Right ventricle myocardium inferior (tissue), 1 donor: ENCODE results near the gene TTLL3. TPM values are rescaled to one million over a fixed set of nuclear protein-coding genes. Genes with fewer than 3 reads are reported as not detected.
"Not testable (repeated sequence)": the region's sequence is repeated elsewhere in the genome, so short reads cannot be mapped to it uniquely, and the experiment has no call there.

Experiments
- ATAC-seq: fragments of 200-7000 bp; cut with Tn5 transposase; one replicate; pipeline ENCODE4 v1.9.1; 2020; ENCODE audit warnings: mild to moderate bottlenecking, moderate library complexity
- DNase-seq: peaks from one replicate; pipeline ENCODE4 v3.0.0; 2021; ENCODE audit errors: missing footprints
- intact Hi-C: fragments of 100-400 bp; cut with DNase I; formaldehyde crosslinking; loops from one replicate; pipeline ENCODE4 v1.11.0; 2022
- long read RNA-seq: library from polyadenylated mRNA; unstranded; transcript quantifications from one replicate; pipeline ENCODE4 v2.0.0, GENCODE V29; 2021
- total RNA-seq: library from RNA; stranded (reverse); fragmentation: NEBNext Ultra II Directional; extraction: Animal tissue kit (Norgen Biotek cat#: 25700); gene quantifications from one replicate; pipeline ENCODE4 v1.2.1, GENCODE V29; 2021
- donor health status: DM: no; HTN: yes; CAD: no; lungs with severe emphysema.

Gene TTLL3, protein sequence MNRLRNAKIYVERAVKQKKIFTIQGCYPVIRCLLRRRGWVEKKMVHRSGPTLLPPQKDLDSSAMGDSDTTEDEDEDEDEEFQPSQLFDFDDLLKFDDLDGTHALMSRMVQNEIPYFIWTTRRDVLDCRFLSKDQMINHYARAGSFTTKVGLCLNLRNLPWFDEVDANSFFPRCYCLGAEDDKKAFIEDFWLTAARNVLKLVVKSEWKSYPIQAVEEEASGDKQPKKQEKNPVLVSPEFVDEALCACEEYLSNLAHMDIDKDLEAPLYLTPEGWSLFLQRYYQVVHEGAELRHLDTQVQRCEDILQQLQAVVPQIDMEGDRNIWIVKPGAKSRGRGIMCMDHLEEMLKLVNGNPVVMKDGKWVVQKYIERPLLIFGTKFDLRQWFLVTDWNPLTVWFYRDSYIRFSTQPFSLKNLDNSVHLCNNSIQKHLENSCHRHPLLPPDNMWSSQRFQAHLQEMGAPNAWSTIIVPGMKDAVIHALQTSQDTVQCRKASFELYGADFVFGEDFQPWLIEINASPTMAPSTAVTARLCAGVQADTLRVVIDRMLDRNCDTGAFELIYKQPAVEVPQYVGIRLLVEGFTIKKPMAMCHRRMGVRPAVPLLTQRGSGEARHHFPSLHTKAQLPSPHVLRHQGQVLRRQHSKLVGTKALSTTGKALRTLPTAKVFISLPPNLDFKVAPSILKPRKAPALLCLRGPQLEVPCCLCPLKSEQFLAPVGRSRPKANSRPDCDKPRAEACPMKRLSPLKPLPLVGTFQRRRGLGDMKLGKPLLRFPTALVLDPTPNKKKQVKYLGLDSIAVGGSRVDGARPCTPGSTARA
- 10.6 TPM for total RNA-seq
- long read RNA-seq, partial matches to known transcripts: 1 of 4 reads
- long read RNA-seq, other reads (novel, unspliced or antisense): 2 of 4 reads

DNA sequence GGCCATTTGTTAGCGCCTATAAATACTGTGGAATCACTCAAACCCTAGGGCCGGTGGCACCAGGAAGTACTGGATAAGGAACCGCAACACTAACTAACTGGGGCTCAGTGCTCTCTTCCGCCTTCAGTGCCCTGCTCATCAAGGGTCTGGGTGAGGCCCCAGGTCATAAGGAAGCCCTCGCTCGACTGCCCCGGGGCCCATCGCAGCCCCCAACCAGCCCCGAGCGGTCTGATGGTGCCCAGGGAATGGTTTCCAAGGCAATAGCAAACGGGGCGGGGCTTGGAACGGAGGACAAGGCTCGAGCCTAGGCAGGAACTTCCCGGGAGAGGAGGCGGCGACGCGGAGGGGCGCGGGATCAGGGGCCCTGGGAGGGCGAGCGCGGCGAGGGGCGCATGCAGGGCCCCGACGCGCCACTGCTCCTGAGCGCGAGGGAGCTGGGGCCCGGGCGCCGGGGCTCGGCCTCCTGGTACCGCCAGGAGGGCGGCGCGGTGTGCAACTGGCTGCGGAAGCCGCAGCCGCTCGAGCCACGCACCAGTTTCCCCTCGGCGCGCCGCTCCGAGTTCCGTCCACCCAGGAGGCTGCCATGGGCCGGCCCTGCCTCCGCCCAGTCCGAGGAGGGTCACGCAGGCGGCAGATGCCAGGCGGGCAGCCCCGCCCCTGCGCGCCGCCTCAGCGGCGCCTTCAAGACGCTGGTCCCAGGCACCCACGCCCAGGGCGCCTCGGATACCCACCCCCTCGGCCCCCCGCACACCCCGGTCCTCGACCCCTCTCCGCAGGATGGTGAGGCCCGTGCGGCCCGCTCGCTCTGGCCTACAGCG is at the start of gene TTLL3:
Gene TTLL3, plus strand, starts transcription at position 648 of the 818 bp plus-strand sequence. CDS start 400 bp downstream, outside the sequence.
- intact Hi-C loops: no loop called here
- DNase-seq (peak; percentile 89), ATAC-seq (peak; percentile 86)

DNA sequence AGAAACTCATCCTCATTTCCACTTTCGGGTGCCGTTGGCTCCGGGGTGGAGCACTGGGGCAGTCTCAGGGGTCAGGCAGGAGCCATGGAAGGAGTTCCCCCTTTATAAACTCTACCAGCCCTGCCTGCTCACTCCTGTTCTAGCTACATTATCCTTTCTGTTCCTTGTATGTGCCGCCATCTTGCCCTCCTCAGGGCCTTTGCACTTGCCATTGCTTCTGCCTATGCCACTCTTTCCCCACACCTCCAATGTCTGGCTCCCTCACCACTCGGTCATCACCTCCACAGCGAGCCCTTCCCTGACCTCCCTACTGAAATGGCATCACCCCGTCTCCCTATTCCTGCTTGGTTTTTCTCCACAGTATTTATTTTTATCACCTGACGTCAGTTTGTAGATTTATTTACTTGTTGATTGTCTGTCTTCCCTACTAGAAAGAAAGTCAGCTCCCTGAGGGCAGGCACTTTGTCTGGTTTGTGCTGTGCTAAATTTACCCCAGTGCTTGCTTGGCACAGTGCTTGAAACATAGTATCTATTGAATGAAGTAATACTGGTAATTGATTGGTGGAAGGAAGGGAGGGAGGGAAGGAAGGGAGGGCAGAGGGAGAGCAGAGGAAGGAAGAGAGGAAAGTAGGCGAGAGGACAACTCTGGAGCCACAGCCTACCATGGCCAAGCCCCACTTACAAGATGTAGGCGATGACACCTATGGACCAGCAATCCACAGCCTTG is 49.1 kb upstream of the TTLL3 start:
- no peak for DNase-seq
- ATAC-seq: no peak

DNA sequence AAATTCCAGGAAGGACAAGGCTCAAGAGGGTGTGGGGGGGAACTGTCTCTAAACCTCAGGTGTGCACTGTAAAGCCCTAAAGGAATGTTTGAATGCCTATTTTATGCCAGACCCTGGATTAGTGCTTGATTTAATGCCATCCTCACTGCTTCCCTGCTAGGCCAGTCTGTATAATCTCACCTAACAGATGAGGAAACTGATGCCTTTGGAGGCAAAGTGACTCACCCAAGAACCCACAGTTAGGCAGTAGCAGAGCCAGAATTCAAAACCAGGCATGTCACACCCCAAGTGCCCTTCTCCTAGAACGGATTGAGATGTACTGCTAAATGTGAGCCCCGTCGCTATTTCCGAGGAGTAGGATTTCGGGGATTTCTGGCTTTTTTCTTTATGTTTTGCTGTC is 48.1 kb upstream of the TTLL3 start:
- no peak for ATAC-seq
- no peak for DNase-seq
- intact Hi-C loops: no loop called here

More for the DNA sequence above, 49.1 kb upstream of the TTLL3 start:
- intact Hi-C loops: no loop called here

DNA sequence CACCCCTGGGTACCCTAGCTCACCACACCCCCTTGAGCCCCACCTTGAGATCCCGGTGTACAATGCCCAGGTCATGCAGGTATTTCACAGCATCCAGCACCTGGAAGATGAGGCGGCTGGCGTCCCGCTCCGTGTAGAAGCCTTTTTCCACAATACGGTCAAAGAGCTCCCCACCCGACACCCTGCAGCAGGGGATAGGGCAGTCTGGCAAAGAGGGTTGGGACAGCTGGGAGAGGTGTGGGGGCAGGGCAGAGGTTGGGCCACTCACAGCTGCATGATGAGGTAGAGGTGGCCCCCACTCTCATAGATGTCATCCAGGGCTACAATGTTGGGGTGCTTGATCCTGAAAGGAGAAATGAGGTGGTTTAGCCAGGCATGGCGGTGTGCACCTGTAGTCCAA is 47.2 kb upstream of the TTLL3 start:
- no peak for ATAC-seq

DNA sequence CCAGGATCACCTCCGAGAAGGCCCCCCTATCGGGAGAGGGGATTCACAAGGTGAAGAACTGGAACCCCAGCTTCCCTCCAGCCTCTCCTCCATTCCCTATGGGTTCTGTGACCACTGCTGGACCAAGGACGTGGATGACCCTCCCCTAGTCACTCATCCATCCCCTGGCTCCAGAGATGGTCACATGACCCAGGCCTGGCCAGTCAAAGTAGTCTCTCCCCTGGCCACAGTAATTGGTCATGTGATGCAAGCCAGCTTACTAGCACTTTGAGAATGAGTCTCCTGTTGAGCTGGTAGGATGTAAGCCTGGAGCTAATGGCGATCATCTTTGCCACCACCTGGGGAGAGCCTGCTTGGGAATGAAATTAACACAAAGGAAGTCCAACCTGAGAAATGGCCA is 44.2 kb upstream of the TTLL3 start:
- DNase-seq: peak; percentile 27
- no peak for ATAC-seq
- intact Hi-C loops: no loop called here

More for the DNA sequence above, 47.2 kb upstream of the TTLL3 start:
- DNase-seq: no peak
- intact Hi-C loops: no loop called here

DNA sequence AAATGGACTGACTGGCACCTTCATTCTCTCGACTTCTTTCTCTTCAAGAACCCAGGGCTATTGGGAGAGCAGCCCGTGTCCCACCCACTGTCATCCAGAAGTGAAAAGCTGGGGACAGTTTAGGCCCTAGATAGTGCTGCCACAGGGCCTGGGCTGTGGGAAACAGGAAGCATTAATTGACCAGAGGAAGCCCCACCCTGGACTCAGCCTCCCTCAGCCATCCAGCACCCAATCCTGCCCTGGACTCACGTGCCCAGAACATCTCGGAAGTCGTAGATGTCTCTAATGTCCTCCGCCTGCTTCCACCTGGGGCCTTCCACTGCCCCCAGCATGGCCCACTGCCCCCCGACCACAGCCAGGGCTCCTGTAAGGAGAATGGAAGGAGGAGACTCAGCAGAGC is 42.6 kb upstream of the TTLL3 start:
- DNase-seq (no peak), ATAC-seq (no peak)
- intact Hi-C loops: no loop called here

DNA sequence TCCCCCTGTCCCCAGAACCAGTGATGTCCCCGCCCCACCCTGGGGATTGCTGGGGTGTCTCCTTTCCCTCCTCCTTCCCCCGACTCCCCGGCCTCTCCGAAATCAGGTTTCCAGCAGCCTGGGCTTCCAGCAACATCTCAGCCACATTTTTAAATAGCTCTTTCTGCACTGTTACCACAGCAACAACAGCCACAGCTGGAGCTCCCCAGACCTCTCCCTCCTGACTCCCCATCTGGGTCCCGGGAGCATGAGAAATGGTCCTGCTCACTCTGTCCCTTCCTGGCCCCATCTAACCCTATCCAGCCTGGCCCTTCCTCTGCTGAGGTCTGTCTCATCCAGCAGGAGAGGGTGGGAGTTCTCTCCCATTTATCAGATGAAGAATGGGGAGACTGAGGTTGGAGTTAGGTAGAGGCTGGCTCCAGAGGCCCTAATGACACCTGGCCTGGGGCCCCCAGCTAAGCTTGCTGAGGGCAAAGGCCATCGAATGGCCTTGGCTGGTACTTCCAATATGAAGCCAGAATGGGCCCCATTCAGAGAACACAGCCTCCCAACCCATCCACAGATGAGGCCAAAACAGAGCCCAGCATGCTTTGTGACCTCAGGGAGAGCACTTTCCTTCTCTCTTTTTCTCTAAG is 41.8 kb upstream of the TTLL3 start:
- ATAC-seq (no peak), DNase-seq (no peak)
- intact Hi-C loops: no loop called here

DNA sequence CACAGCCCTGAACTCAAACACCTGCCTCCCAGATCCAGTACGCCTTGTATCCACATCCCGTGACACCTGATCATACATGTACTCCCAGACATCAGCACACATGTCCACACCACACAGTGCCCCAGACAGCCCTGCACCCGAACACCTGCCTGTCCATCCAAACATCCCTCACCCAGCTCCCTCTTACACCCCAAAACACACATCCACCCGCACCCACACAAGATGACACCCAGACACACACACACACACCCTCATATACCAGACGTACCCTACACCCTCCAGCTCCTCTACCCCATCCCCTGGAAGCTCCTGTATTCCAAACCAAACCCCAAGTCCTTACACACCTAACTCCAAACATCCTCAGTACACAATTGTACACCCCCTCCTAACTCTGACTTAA is 41.0 kb upstream of the TTLL3 start:
- DNase-seq: no peak
- no peak for ATAC-seq
- intact Hi-C loops: no loop called here

DNA sequence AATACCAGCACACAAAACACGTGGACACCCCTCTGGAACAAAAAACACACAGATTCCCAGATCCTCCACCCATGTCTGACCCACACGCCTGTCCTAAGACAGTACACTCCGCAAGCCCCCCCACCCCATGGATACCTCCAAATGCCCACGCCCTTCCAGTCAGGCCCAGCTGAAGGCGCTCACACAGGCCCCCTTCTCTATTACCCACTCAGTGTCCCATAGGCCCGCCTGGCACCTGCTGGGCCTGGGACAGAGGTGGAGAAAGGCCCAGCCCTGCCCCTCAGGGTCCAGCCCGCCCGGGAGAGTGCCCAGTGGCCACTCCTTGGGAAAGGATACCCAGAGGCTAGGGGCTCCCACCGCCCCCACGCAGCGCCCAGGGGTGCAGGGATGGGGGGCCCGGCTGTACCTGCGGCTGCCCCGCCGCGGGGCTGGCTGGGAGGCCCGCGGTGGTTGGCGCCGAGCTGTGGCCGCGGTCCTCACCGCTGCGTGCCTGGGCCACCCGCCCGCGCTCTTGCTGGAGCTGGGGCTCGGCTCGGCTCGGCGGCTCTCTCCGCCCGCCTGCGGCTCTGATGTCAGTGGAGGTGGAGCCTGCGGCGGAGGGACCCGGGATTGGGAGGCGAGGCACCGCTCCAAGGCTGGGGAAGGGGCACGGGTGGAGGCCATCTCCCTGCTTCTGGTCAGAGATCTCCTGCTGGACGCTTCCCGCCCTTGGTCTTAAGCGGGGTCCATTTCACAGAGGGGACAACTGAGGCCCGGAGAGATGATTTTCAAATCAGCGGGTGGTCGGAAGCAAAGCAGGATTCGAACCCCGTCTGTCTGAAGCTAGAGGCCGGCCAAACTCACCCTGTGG is 40.4 kb upstream of the TTLL3 start, which contains the start of gene CAMK1:
Gene CAMK1, minus strand, starts transcription at position 522 of the 850 bp plus-strand sequence. CDS start 2,198 bp downstream, outside the sequence.
- peak; percentile 93 for DNase-seq
- intact Hi-C loops: no loop called here
- ATAC-seq: peak; percentile 93

DNA sequence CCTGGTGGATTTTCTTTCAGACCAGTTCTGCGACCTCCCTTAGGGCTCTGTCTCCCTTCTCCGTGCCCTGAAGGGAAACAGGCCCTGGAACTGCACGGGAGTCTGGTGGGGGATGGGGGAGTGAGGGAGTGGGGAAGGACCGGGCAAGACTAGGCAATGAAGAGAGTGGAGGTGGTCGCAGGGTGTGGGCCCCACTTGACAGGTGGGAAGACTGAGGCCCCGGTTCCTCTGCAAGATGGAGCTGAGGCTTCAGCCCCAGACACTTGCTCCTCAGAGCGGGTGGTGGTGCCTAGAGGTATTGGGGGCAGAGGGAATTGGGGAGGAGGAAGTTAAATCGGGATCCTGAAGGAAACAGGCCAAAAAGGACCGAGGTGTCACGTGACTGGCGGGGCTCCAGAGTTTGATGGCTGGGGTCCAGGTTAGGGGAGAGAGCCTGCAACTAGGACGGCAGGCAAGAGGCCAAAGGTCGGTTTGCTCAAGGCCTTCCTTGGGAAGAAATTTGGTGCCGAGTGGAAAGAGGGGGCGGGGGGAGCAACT is 39.7 kb upstream of the TTLL3 start:
- peak; percentile 66 for ATAC-seq
- intact Hi-C loops: no loop called here
- peak; percentile 93 for DNase-seq

DNA sequence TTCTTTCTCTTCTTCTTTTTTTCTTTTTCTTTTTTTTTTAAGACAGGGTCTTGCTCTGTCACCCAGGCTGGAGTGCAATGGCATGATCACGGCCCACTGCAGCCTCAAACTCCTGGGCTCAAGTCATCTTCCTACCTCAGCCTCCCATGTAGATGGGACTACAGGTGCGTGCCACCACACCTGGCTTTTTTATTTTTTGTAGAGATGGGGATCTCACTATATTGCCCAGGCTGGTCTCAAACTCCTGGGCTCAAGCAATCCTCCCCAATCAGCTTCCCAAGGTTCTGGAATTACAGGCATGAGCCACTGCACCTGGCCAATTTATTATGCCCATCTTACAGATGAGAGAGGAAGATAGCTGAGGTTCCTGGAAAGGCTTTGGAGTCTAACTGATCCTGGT is 39.1 kb upstream of the TTLL3 start:
- ATAC-seq, intact Hi-C loops, DNase-seq: not testable (repeated sequence)

DNA sequence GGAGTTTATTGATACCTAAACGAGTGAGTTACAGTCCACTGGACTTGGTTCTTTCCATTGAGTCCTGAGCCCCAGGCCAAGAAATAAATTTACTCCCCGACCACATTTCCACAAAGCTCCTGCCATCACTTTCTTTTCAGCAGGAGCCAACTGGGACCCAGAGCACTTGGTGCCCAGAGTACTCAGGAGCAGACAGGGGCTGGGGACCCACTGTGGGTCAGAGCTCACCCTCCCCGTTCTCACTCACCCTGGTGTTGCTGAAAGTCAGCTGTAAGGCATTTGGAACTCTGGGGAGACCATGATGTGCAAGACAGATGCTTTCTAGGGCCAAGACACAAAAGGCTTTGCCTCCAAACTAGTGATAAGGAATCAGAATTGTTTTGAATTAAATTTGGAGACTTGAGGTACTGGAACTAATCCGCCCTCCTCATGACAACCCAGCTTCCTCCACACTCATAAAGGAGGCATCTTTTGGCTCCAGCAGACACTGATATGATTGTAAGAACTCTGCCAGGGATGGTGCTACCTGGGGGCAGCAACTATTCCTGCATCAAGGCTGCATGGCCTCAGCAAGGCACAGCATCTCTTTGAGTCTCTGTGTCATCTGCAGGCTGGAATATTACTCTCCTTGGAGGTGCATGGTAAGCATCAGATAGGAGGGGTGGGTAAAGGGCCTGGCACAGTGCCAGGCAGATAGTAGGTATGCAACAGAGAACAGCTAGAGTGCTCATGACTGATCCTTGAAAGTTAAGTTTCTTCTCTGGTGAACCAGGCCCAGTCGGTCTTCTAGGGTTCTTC is 33.0 kb upstream of the TTLL3 start:
- no peak for ATAC-seq
- DNase-seq: no peak
- intact Hi-C loops: no loop called here

DNA sequence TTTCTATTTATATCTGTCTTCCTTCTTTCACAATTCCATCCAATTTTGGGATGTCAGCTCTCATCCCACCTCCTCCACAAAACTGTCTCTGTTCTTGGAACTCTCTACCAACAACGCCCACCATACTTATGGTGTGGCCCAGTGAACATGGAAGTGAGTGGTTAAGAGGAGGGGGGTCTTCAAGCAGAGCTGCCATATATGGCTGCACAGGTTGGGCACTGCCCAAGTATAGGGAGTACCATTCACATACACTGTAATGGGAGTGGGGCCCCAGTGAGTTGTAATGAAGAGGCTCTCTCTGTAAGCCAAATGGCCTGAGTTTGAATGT is 32.4 kb upstream of the TTLL3 start:
- no peak for DNase-seq
- intact Hi-C loops: no loop called here
- ATAC-seq: no peak

DNA sequence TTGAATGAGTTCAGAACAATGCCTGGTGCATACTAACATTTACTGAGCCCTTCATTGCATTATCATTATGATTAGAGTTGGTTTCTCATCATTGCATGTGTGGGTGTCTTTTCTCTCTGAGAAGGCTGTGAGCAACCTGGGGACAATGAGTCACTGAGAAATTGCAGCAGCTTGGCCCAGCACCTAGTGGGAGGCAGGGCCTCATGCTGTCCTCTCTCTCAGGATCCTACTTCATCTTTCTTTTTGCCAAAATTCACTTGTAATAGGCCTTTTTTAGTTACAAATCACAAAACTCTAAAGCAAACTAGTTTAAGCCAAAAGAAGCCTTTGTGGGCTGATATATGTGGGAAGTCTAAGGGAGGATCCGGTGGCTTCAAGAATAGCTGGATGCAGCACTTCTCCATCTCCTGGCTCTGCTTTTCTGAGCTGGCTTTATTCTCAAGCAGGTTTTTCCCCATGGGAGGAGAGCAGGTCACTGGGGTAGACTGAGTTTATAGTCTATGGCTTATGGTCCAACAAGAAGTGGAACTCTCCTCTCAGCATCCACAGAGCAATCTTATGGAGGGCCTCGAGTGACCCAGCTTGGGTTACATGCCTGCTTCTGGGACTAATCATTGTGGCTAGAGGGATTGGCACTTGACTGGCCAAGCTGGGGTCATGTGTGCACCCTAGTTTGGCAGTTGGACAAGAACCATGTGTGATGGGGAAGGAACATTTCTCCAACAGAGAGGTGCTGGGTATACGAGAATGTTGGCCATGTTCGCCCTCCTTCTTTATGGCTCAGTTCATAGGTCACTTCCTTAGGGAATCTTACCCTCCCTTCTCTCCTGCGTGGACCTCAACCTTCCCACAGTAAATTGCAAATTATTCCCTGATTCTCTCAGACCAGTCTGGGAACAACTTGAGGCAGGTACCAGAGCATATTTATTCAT is 31.7 kb upstream of the TTLL3 start:
- ATAC-seq (no peak), DNase-seq (no peak)

DNA sequence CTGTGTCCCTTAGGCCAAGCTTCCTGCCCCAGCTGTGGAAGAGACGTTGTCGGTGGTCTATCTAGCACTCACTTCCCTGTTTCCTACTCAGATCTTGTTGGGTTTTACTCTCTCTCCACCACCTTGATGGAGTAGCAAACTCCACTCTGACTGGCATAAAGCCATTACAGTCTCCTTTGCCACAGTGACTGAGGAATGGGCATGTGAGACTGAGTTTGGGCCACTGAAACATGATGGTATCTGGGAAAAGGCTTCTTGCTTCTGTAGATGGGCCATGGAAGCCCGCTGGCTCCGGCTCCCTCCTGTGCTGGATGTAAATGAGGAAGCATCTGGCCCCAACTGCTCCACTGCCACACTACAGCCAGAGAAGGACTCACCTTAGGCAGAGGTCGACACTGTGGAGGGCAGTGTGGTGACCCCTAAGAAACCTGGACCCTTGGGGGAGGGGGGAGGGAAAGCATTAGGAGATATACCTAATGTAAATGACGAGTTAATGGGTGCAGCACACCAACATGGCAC is 30.9 kb upstream of the TTLL3 start:
- DNase-seq (no peak), ATAC-seq (no peak)
- intact Hi-C loops: no loop called here

More for the DNA sequence above, 31.7 kb upstream of the TTLL3 start:
- intact Hi-C loops: no loop called here
